Activated CD8-positive, alpha-beta memory T cell treated with anti-CD3 and anti-CD28 coated beads for 4 hours (primary cell): ENCODE results near the gene LCOR.
"Not testable (repeated sequence)": the region's sequence is repeated elsewhere in the genome, so short reads cannot be mapped to it uniquely, and the experiment has no call there.

Experiments used
- DNase-seq, 2 donors: peaks; one replicate each; pipeline ENCODE4 v3.0.0-alpha.2; 2020; ENCODE audit warnings: low read depth in 2 of 2

LCOR gene

GRCh38 chr10:96935810-96936209 lies 103.7 kb downstream of the LCOR start:
- no peak for DNase-seq

GRCh38 chr10:96943161-96943560 lies 111.1 kb downstream of the LCOR start:
- not testable (repeated sequence) for DNase-seq

GRCh38 chr10:96947036-96947435 lies 114.9 kb downstream of the LCOR start:
- no peak for DNase-seq

- no peak for DNase-seq
These were observed 117.1 kb downstream of the LCOR start for GRCh38 chr10:96949039-96949683.

GRCh38 chr10:96951954-96952353 lies 119.9 kb downstream of the LCOR start:
- no peak for DNase-seq

GRCh38 chr10:96955794-96956193 lies 123.7 kb downstream of the LCOR start:
- no peak for DNase-seq

GRCh38 chr10:96958071-96958470 lies 126.0 kb downstream of the LCOR start:
- no peak for DNase-seq

- no peak for DNase-seq
These were observed 127.6 kb downstream of the LCOR start for GRCh38 chr10:96959733-96960132.

- no peak for DNase-seq
These were observed 128.8 kb downstream of the LCOR start for GRCh38 chr10:96960872-96961271.

GRCh38 chr10:96964131-96964530 lies 132.0 kb downstream of the LCOR start:
- no peak for DNase-seq

- DNase-seq = no peak
These were observed 135.7 kb downstream of the LCOR start for GRCh38 chr10:96967847-96968246.

GRCh38 chr10:96968682-96969423 lies 136.8 kb downstream of the LCOR start:
- no peak for DNase-seq

GRCh38 chr10:96971324-96971723 lies 139.2 kb downstream of the LCOR start:
- DNase-seq = no peak

GRCh38 chr10:96972264-96972663 lies 140.2 kb downstream of the LCOR start:
- DNase-seq = no peak

- no peak for DNase-seq
These were observed 142.0 kb downstream of the LCOR start for GRCh38 chr10:96973809-96974747.

- DNase-seq = no peak
These were observed 143.0 kb downstream of the LCOR start for GRCh38 chr10:96975136-96975535.

- DNase-seq = no peak
These were observed 146.6 kb downstream of the LCOR start for GRCh38 chr10:96978621-96979154.

GRCh38 chr10:96982149-96982930 lies 150.2 kb downstream of the LCOR start:
- no peak for DNase-seq

- no peak for DNase-seq
These were observed 152.5 kb downstream of the LCOR start for GRCh38 chr10:96984541-96985131.

- no peak for DNase-seq
These were observed 154.2 kb downstream of the LCOR start for GRCh38 chr10:96986200-96986856.
